Stimulated activated CD4-positive, alpha-beta T cell treated with anti-CD3 and anti-CD28 coated beads, Interleukin-15, amount 100 ng/mL, for 1 hour (primary cell): ENCODE results near the gene MLST8.
"Not testable (repeated sequence)": the region's sequence is repeated elsewhere in the genome, so short reads cannot be mapped to it uniquely, and the experiment has no call there.

Source experiments
- DNase-seq, 2 donors: peaks; one replicate each; pipeline ENCODE4 v3.0.0-alpha.2; 2020; ENCODE audit warnings: low read depth in 1 of 2, low spot score in 1 of 2

Gene MLST8

DNA sequence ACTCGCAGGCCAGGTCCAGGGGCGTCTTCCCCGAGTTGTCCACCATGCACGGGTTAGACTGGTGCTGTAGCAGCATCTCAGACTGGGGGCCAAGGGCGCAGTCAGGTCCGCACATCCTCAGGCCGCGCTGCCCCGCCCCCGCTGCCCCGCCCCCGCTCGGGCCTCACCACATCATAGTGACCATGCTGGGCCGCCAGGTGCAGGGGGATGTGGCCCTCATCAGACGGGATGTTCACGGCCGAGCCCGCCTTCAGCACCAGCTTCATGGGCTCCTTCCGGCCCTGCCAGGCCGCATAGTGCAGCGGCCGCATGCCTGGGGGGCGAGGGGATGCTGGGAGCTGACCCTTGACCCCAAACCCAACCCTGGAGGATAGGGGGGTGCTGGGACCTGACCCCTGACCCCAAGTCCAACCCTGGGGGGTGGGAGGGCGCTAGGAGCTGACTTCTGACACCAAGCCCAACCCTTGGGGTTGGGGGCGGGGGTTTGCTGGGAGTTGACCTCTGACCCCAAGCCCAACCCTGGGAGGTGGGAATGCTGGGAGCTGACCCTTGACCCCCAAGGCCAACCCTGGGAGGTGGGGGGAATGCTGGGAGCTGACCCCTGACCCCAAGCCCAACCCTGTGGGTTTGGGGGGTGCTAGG, 15.9 kb upstream of the MLST8 start:
- no peak for DNase-seq

DNA sequence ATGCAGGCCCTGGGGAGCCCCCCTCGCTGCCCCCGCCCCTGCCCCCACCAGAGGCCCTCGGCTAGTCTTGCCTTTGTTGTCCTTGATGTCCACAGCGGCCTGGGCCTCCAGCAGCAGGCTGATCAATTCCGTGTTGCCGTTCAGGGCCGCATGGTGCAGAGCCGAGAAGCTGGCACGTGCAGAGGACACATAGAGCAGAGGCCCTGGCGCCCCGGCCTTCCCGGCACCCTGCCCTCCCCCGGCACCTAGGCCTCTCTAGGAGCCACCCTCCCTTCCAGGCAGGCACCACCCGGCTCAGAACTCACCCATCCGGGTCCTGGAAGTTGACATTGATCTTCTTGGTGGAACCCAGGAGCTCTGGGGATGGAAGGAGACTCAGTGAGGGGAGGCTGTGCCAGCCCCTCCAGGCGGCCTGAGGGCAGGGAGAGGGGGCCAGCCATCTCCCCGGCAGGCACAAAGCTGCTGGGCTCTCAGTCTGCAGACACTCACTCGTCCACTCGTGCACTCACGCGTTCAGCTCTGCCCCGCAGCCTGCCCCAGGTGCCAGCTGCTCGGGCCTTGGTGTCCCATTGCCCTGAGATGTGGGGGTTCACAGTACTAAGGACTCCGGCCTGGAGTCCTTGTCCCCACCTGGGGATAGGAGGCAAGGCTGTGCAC, 15.1 kb upstream of the MLST8 start:
- no peak for DNase-seq

DNA sequence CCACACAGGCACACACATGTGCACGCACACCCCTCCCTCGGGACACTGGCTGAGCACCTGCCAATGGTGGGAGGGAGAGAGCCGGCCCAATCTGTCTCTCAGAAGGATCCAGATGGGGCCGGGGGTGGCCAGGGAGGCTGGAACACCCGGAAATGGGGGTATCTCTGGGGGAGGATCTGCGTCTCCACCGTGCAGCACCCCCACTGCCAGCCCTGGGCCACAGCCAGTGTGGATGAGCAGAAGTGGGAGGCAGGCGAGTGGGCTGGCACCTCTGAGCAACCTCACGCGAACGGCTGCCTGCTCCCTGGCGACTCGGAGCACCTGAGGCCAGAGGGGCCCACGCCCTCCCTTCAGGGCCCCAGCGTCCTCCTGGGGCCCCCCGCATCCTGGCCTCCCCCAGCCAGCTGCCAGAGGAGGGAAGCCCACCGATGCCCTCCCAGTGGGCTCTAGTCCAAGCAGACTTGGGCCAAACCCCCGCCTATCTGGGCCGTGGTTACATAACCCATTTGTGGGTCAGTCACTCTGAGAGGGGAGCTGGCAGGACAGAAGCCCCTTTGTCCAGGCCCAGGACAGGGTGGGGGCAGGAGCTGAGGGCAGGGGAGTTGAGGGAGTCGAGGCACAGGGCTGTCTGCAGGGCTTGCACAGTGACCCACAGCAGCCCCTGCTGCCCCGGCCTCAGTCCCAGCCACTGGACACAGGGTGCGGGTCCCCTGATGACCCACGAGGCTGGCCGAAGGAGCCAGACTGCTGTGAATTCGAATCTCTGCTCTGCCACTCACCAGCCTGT, 14.4 kb upstream of the MLST8 start:
- no peak for DNase-seq

DNA sequence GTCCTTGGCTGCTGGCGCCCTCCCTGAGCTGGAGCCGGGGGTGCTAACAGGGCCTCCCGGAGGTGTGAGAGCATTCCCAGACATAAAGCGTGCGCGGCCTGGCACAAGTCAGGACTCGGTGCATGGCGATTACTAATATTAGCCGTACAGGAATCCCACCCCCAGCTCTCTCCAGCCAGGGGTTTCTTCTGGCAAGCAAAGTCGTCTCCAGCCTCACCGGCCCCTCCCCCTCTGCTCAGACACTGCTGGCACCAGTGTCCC, 13.9 kb upstream of the MLST8 start:
- no peak for DNase-seq

DNA sequence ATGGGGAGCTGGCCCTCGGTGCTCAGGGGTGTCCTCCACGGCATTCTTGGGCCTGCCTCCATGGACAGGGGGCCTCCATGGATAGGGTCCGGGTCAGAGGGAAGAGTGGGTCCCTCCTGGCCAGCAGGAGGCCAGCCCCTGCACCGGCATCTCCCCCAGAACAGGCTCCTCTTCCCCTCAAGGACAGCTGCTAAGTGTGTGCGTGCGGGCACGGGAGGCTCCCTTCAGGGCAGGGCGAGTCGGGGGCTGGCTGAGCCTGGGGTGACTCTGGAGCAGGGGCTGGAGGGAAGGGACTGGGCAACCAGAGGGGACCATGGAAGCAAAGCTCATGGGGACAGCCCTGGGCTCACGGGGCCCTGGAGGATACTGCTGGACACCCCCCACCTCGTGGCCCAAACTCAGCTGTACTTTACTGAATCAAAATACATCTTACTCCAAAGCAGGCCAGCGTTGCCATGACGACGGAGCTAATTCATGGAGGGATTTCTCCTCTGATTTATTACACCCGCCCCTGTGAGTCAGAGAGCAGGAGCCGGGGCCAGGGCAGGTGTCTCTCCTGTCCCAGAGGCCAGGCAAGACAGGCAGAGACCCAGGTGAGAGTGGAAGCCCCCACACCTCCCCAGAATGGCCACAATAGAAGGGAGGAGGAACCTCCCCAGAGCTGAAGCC, 11.0 kb upstream of the MLST8 start:
- no peak for DNase-seq

DNA sequence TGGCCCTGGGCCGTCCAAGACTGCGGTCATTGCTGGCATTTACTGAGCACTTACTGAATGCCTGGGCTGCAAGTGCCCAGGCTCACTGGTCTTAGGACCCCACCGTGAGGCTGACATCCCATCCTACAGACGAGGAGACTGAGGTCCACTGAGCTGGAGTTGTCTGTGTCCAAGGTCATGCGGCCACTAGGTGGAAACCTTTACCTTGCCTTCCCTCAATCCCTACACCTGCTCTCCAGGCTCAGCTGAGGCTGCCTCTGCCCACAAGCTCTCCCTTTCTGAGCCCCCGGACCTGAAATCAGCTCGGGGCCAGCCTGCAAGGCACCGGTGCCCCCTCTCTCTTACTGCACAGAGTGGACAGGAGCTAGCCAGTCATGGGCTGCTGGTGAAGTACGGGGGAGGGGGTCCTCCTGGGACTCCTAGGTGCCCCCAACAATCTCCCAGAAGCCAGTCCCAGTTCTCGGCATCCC, 10.4 kb upstream of the MLST8 start:
- no peak for DNase-seq

DNA sequence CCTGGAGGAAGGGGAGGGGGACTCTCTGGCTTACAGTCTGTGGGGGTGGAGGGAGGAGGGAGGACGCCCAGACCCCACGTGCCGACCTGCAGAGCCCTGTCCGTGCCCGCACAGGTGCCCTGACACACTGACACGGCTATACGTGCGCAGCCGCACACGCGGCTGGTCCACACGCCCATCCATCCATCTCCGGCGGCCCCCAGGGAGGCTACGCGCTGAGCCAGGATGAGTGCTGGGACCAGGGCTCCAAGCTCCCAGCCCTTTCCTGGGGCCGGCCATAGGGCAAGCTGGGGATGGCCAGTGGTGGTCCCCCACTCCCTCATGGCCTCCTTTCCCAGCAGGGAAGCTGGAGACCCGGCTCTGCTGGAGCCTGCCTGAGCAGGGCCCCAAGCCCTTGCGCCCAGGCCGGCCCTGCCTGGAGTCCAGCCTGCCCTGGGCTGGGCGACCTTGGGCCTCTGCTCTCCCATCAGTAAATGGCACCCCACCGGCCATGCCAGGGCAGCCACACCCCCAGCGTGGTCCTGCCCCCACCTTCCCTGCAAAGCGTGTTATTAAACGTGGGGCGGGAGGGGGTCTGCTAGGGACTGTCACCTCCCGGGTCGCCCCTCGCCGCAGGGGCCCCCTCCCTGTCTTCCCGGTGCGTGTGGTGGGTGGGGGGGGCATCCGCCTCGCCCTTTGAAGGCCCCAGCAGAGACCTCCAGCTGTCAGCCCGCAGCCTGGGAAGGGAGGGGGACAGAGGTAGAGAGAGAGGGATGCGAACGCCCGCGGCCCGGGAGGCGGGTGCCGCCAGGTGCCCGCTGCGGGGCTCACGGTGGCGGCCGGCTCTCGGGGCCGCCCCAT, 9.7 kb upstream of the MLST8 start:
- no peak for DNase-seq

DNA sequence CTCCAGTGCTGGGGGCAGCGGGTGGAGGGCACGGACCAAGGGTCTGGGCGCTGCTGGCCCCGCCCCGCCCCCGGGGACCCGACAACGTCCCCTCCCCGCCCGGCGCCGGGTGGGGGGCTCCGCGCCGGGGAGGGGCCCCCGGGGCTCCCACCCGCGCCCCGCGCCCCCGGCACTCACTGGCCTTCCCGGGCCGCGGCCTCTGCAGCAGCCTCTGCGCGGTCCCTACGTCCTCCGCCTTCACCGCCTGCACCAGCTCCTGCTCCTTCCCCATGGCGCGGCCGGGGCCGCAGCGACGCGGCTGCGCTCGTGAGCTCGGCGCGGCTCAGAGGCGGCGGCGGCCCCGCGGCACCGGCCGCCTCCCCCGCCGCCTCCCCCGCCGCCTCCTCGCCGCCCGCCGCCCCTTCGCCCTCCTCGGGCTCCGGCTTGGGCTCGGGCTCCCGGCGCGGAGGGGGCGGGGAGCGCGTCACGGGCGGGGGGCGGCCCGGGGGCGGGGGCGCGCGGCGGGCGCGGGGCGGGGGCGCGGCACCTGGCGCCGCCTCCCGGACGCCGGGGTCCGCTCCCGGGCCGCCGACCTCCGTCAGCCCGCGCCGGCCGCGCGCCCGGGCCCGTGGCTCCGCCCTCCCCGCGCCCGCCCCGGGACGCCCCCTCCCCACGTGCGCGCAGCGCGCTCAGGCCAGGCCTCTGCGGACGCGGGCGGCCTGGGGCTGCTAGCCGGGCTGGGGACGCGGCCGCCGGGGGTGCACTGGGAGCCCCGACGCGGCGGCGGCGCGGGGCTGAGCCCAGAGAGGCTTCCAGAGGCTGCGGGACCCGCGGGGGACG, 8.9 kb upstream of the MLST8 start, which contains the start of gene CASKIN1:
Gene CASKIN1 (minus strand): TSS at position 444 of the 819 bp plus-strand sequence. CDS start 173 bp downstream, at position 271.
- DNase-seq: no peak

DNA sequence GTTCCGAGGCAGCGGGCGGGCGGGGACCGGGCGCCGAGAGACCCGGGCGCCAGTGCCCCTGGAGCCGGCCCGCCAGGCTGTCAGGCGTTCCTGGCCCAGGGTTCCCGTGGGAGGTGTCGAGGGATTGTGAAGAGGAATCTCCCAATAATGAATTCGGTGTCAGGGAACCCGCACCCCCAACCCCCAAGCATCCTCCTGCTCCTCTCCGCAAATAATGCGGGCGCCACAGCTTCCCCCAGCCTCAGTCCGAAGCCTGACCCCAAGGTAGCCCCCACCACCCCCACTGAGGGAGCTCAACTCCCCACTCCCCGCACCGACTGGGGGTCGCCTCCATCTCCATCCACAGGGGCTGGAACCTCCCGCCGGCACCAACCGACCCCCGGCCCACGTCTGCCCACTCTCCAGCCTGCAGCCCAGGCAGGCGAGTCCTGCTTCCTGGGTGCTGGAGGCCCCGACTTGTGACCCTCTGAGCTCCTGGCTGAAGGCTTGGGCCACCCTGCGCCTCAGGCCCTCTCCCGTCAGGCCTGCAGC, 8.2 kb upstream of the MLST8 start:
- DNase-seq: no peak

DNA sequence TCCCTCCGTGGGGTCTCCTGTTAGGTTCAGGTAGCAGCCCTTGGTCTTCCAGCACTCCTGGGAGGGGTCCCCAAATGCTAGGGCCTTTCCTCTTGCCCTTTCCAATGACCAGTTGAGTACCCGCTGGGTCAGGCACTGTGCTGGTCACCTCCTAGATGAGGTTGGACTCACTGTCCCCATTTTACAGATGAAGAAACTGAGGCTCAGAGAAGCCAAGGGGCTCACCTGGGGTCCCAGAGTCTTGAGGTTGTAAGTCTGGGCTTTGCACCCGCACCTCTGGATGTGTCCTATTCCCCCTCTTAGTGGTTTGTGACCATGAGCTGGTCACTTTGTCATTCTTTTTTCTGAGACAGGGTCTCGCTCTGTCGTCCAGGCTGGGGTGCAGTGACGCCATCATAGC, 7.5 kb upstream of the MLST8 start:
- no peak for DNase-seq

DNA sequence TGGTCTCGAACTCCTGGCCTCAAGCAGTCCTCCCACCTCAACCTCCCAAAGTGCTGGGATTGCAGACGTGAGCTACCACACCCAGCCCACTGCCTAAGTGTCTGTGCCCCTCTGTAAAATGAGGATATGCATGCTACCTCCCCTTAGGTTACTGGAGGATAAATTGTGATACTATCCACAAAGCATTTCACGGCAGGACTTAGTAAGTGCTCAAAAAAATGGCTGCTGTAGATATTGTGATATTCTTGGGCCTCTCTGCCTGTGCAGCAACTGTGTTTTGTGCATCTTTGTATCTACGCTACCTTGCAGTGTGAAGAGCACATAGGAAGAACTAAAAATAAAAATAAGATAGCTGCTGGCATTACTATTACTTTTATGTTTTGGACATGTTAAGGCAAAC, 7.0 kb upstream of the MLST8 start:
- no peak for DNase-seq

DNA sequence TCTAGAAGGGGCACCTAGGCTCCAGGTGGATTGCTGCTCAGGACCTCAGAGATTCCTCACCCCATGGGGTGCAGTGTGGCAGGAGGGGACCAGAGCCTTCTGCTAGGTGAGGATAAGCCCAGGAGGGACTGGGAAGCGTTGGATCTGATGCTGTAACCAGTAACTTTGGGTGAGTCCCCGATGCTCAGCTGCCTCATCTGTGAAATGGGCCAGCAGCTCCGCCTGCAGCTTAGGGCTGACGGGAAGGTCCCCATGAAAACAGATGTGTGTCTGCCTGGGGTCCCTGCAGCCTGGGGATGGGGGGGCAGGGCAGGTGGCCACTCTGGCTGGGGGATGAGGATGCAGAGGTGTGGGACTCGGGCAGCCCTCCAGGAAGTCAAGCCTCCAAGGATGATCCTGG, 6.2 kb upstream of the MLST8 start:
- no peak for DNase-seq

DNA sequence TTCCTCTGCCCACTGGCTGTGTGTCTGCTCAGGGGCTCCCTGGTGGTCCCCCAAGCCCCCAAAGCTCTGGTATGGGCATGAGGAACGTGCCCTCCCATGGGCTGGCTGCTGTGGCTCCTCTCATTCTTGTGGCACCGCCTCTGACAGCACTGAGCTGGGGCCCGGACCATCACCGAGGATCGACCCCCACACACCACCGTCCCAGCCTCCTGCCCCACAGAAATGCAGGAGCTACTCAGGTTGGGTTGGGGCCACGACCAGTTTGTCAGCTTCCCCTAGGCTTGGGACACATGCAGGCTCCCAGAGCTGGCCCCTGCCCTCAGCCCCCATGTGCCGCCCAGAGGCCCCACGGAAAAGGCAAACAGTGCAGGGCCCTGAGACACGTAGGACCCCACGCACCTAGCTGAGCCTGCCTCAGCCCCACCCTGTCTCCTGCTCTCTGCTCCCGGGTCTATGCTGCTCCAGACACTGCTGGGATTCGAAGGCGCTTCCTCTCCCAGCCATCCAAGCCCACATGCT, 5.6 kb upstream of the MLST8 start:
- no peak for DNase-seq

DNA sequence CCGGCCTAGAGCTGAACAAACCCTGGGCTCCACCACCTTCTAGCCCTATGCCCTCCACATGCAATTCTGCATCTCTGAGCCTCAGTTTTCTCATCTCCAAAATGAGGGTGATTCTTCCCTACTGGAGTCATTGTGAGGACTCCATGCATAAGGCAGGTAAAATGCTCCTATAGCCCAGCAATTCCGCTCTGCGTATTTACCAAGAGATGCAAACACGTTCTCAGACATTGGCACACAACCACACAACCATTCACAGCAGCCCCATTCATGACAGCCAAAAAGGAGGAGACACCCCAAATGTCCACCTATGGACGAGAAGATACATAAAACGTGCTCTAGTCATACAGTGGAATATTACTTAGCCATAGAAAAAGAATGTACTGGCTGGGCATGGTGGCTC, 4.9 kb upstream of the MLST8 start:
- DNase-seq: no peak

DNA sequence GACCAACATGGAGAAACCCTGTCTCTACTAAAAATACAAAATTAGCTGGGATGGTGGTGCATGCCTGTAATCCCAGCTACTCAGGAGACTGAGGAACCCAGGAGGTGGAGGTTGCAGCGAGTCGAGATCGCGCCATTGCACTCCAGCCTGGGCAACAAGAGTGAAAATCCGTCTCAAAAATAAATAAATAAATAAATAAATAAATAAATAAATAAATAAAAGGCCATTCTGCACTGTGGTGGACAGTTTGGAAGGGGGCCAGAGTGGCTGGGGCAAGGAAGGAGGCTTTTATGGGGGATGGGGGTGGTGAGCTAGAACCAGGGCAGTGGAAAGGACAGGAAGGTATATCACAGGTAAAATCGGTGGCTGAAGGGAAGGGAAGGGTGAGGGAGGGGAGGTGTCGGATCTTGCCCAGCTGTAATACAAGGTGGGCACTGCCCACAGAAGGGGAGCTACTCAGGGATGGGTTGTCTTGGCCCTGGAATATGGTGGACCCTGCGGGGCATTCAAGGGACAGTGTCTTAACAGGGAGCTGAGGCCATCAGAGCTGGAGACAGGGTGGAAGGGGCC, 2.0 kb upstream of the MLST8 start:
- not testable (repeated sequence) for DNase-seq

DNA sequence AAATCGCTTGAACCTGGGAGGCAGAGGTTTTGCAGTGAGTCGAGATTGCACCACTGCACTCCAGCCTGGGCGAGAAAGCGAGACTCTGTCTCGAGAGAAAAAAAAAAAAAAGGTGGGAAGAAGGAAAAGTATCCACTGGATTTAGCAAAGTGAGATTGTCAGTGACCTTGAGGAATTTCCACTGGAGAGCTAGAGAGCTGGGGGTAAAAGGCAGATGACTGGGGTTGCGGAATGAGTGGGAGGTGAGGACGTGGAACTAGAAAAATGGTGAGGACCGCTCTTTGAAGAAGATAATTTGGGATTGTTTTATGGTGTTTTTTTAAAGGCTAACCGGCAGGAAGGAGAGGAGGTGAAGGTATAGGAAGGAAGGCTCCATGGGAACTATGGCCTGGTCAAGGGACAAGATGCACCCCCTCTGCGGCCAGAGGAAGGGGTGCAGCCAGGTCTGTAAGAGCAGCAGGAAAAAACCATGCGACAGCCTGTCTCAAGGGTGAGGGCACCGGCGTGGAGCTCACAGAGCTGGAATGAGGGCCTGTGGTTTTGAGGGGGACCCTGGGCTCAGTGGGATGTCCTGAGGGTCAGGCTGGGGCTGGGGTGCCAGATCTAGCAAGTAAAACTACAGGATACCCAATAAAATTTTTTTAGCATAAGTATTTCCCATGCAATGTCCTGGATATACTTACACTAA, 694 bp upstream of the MLST8 start:
- no peak for DNase-seq

DNA sequence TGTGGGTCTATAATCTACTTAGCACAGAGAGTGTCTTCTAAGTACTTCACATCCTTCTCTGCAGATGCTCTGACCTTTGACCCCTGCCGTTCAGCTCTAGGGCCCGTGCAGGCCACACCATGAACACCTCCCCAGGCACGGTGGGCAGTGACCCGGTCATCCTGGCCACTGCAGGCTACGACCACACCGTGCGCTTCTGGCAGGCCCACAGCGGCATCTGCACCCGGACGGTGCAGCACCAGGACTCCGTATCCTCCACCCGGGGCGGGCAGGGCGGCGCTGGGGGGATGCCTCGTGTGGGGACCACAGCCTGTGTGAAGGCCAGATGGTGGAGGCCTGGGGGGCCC, 686 bp downstream of the MLST8 start:
- DNase-seq: no peak

DNA sequence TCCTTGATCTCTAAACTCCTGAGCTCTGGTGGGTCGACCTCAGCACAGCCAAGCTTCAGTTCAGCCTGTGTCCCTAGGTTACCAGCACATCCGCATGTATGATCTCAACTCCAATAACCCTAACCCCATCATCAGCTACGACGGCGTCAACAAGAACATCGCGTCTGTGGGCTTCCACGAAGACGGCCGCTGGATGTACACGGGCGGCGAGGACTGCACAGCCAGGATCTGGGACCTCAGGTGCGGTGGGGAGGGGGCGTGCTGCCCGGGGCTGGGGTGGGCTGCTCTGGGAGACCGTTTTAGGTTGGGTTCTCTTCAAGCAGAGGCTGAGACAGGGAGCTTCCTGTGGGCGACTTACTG, 1.1 kb downstream of the MLST8 start:
- no peak for DNase-seq
